ENCODE measurements around the gene UTP18.
A peak's percentile ranks its signal among the peaks of the same experiment; 100 is the strongest.
"Not testable (repeated sequence)": the region's sequence is repeated elsewhere in the genome, so short reads cannot be mapped to it uniquely, and the experiment has no call there.

Gene UTP18

GRCh38 chr17:51259564-51260236 is 646 bp upstream of the UTP18 start, which contains the start of gene MBTD1:
Gene MBTD1 (minus strand): TSS chr17:51260049. CDS start chr17:51225161, 34,888 bp downstream.
- DNase-seq = peak; percentile 94

- DNase-seq = peak; percentile 55
Observed at GRCh38 chr17:51261024-51261963, 948 bp downstream of the UTP18 start.

GRCh38 chr17:51263006-51263405 is 2.7 kb downstream of the UTP18 start:
- DNase-seq = no peak

- DNase-seq = not testable (repeated sequence)
Observed at GRCh38 chr17:51264466-51264865, 4.1 kb downstream of the UTP18 start.

GRCh38 chr17:51269991-51270390 is 9.6 kb downstream of the UTP18 start:
- DNase-seq = no peak

- no peak for DNase-seq
Observed at GRCh38 chr17:51270636-51271035, 10.3 kb downstream of the UTP18 start.

- no peak for DNase-seq
Observed at GRCh38 chr17:51272812-51273211, 12.5 kb downstream of the UTP18 start.

- no peak for DNase-seq
Observed at GRCh38 chr17:51275381-51275780, 15.0 kb downstream of the UTP18 start.

GRCh38 chr17:51279183-51279582 is 18.8 kb downstream of the UTP18 start:
- DNase-seq = no peak

GRCh38 chr17:51287412-51287811 is 27.1 kb downstream of the UTP18 start:
- DNase-seq = no peak

- DNase-seq = no peak
Observed at GRCh38 chr17:51289696-51290111, 29.4 kb downstream of the UTP18 start.

GRCh38 chr17:51294338-51294737 is 34.0 kb downstream of the UTP18 start:
- DNase-seq = not testable (repeated sequence)

- no peak for DNase-seq
Observed at GRCh38 chr17:51298508-51299371, 38.4 kb downstream of the UTP18 start.

GRCh38 chr17:51299859-51300258 is 39.5 kb downstream of the UTP18 start:
- DNase-seq = no peak

GRCh38 chr17:51305182-51305581 is 44.8 kb downstream of the UTP18 start:
- DNase-seq = no peak

- DNase-seq = not testable (repeated sequence)
Observed at GRCh38 chr17:51312003-51312402, 51.7 kb downstream of the UTP18 start.

GRCh38 chr17:51319186-51319585 is 58.8 kb downstream of the UTP18 start:
- DNase-seq = no peak

GRCh38 chr17:51322390-51323029 is 62.2 kb downstream of the UTP18 start:
- no peak for DNase-seq

GRCh38 chr17:51325471-51325870 is 65.1 kb downstream of the UTP18 start:
- DNase-seq = no peak

- not testable (repeated sequence) for DNase-seq
Observed at GRCh38 chr17:51330861-51331503, 70.6 kb downstream of the UTP18 start.

GRCh38 chr17:51335006-51335590 is 74.8 kb downstream of the UTP18 start:
- no peak for DNase-seq

Measured in DMS79 (cell line).